ENCODE data around the gene COX5B.

COX5B gene

DNA sequence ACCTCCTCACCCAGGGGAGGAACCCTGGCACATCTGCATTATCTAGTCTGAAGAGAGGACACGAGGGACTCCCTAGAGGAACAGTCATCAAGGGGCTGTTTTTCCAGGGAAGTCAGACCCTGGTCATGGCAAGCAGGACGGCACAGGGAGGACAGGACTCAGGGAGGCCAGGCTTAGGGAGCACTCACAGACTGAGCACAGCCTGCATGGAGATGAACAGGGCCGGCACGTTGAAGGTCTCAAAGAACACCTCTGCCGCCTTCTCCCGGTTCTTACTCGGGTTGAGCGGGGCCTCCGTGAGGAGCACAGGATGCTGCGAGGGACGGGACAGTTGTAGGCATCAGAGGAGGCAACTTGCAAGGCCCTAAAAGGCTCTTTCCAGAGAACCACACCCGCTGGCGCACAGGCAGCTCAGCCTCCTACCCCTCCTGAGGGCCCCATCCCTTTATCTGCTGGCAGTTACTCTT is 12.9 kb downstream of the COX5B start:
- ChIA-PET POLR2A (ENCODE audit: low non-redundant PET) (no interaction called here), CTCF (no interaction called here)
- TF ChIP-seq, protein P1, sequence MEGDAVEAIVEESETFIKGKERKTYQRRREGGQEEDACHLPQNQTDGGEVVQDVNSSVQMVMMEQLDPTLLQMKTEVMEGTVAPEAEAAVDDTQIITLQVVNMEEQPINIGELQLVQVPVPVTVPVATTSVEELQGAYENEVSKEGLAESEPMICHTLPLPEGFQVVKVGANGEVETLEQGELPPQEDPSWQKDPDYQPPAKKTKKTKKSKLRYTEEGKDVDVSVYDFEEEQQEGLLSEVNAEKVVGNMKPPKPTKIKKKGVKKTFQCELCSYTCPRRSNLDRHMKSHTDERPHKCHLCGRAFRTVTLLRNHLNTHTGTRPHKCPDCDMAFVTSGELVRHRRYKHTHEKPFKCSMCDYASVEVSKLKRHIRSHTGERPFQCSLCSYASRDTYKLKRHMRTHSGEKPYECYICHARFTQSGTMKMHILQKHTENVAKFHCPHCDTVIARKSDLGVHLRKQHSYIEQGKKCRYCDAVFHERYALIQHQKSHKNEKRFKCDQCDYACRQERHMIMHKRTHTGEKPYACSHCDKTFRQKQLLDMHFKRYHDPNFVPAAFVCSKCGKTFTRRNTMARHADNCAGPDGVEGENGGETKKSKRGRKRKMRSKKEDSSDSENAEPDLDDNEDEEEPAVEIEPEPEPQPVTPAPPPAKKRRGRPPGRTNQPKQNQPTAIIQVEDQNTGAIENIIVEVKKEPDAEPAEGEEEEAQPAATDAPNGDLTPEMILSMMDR (conservative IDR thresholded peaks at IDR 0.05; ENCODE audit: low read depth) = no peak
- DNase-seq (ENCODE audit: low spot score) = no peak
- no peak overlapping the region for H3K27ac ChIP-seq

DNA sequence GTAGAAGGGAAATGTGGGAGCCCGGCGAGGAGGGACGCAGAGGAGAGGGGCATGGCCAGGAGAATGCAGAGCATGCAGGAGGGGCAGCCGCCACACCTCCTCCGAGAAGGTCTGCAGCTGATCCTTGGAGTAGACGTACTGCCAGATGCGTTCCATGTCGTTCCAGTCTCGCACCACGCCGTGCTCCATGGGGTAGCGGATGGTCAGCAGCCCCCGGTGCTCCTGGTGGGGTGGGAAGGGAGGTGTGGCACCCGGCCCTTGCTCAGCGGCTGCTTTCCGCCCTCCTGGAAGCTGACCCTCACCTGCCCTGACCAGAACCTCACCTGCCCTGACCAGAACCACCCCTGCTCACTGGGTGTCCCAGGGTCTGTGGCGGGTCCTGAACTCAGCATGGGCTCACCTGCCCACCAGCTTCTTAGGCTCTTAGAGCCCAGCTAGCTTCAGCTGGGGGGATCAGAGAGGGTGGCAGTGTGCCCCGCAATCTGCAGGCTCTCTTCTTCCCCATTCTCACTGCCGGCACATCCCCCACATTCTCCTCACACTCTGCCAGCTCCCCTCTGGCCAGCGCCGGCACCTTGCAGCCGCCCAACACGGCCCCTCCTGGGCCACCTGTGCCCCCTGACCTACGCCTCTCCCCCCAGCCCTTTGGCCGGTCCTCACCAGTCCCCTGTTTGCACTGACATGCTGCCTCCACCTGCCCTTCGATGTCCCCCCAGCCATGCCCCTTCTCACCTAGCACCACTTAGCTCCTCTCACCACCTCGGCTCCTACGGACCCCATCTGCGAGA is 13.6 kb downstream of the COX5B start:
- CTCF ChIA-PET = interaction anchor here (1.3 kb wide), 1 partner anchor 68 kb away, joined by 3 read pairs; no protein-coding TSS in a partner anchor
- POLR2A ChIA-PET (ENCODE audit: low non-redundant PET) = no interaction called here
- DNase-seq (ENCODE audit: low spot score) = no peak
- TF ChIP-seq, protein P1 (conservative IDR thresholded peaks at IDR 0.05; ENCODE audit: low read depth) = no peak
- H3K27ac ChIP-seq = no peak overlapping the region

DNA sequence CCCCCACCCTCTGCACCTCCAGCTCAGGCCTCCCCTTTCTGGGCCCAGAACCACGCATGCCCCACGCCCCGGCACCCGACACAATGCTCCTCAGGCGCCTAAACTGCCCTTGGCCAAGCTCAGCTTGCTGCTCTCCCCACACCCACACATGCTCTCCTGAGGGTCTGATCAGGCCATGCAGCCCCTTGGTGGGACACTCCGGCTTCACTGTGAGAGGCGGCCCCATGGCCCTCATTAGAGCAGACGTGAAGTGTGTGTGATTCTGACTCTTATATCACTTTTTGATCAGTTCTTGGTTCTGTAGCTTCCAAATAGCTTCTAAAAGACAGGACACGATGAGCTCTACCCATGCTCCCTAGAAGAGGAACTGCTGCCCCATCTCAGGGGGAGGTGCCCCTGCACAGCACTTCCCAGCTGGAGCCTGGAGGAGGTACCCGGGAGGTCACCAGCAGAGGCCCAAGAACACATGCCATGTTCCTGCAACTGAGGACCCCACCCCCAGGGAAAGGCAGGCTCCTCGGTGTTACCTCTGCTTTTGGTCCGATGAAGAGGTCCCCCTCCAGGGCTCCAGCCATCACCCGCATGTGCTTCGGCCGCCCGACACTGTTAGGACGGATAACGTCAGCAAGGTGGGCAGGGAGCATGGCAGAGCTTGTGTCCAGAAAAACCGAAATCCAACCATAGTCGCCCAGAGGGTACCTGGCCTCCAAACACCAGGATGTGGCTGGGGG is 14.3 kb downstream of the COX5B start:
- DNase-seq (ENCODE audit: low spot score) = no peak
- ChIA-PET POLR2A (ENCODE audit: low non-redundant PET) (no interaction called here), CTCF (interaction anchor here (1.3 kb wide), 1 partner anchor 69 kb away, joined by 3 read pairs; no protein-coding TSS in a partner anchor)
- TF ChIP-seq, protein P1 (conservative IDR thresholded peaks at IDR 0.05; ENCODE audit: low read depth) = no peak
- peak overlapping the region; percentile 33; the same call in 1 of the 2 replicates for H3K27ac ChIP-seq

DNA sequence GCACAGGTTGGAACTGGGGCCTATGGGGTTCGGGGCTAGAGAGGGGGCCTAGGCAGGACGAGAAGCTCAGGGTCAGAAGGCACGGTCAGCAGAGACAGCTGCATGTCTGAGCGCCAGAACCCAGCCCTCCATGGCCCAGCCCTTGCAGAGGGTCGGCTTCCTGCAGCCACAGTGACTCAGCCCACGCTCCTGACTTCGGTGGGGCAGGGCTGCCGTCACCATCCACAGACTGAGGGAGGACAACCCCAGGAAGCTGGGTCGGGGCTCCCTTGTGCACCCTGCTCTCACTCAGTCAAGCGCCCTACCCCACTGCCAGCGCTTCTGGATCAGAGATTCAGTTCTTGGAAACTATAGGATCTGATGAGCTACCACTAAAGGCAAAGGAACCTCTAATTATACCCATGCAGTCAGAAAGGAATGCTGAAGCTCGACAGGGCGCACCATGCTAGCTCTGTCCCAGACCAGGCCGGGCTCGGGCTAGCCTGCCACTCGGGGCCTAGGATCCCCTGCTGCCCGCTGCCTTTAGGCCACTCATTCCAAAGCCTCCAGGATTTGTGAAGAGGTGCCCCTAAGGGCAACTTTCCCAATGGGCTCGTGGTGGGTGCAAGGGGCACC is 15.0 kb downstream of the COX5B start:
- ChIA-PET CTCF (interaction anchor here (1.3 kb wide), 1 partner anchor 70 kb away, joined by 3 read pairs; no protein-coding TSS in a partner anchor), POLR2A (ENCODE audit: low non-redundant PET) (no interaction called here)
- TF ChIP-seq, protein P1 (conservative IDR thresholded peaks at IDR 0.05; ENCODE audit: low read depth) = no peak
- peak overlapping the region; percentile 33 for H3K27ac ChIP-seq
- no peak for DNase-seq (ENCODE audit: low spot score)

DNA sequence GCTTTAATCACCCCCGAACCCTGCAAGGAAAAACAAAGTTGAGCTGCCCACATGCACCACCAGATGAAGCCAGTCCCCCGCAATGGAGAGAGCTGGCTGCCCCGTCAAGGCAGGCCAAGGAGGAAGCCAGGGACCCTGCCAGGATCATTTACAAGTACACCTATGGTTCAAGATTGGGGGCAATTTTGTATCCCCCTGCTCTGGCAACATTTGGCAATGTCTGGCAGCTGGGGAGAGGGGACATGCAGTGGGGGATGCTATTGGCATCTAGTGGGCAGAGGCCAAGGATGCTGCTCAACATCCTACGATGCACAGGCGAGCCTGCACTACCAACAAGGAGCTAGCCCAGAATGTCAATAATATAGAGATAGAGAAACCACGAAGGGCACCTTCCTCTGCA is 16.1 kb downstream of the COX5B start:
- ChIA-PET POLR2A (ENCODE audit: low non-redundant PET) (interaction anchor here (1.8 kb wide), 1 partner anchor 16 kb away, joined by 8 read pairs; the partner anchor contains the start of gene COX5B), CTCF (no interaction called here)
- no peak for DNase-seq (ENCODE audit: low spot score)
- H3K27ac ChIP-seq = peak overlapping the region; percentile 95
- TF ChIP-seq, protein P1 (conservative IDR thresholded peaks at IDR 0.05; ENCODE audit: low read depth) = no peak

DNA sequence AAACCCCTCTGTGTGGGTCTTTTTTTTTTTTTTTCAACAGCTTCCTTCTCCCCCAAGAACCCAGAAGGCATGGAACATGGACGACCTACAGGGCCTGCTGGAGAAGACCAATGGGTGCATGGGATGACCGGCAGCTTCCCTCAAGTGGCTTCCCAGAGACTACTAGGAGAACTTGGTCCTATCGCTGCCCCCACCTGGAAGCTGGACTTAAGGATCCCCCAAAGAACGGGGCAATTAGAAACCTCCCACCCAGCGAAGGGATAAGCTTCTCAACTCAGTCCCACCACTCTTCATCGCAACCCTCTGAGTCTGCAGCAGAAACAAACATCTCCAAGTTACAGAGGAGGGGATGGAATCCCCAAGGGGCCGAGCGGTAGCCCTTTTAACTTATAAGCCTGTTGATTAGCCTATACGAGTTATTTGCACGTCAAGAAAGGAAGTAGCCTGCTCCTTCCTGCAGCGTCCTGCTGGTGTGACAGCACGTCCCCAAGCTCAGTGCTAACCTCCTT is 16.6 kb downstream of the COX5B start:
- ChIA-PET POLR2A (ENCODE audit: low non-redundant PET) (interaction anchor here (1.8 kb wide), 1 partner anchor 16 kb away, joined by 8 read pairs; the partner anchor contains the start of gene COX5B), CTCF (interaction anchor here (1.1 kb wide), 1 partner anchor 71 kb away, joined by 3 read pairs; no protein-coding TSS in a partner anchor)
- no peak for DNase-seq (ENCODE audit: low spot score)
- TF ChIP-seq, protein P1 (conservative IDR thresholded peaks at IDR 0.05; ENCODE audit: low read depth) = no peak
- H3K27ac ChIP-seq = peak overlapping the region; percentile 95
